RKO (cell line): ENCODE results near the gene PUM1.

Source experiments
- DNase-seq: peaks from one replicate; pipeline ENCODE4 v3.0.0-alpha.2; 2016; ENCODE audit warnings: low spot score

PUM1 gene

GRCh38 chr1:30892671-30893073, 172.8 kb downstream of the PUM1 start:
- no peak for DNase-seq

- no peak for DNase-seq
These were observed 174.3 kb downstream of the PUM1 start for GRCh38 chr1:30891227-30891552.

- no peak for DNase-seq
These were observed 174.9 kb downstream of the PUM1 start for GRCh38 chr1:30890502-30891226.

- no peak for DNase-seq
These were observed 176.0 kb downstream of the PUM1 start for GRCh38 chr1:30889511-30889910.

GRCh38 chr1:30888975-30889374, 176.5 kb downstream of the PUM1 start:
- no peak for DNase-seq

GRCh38 chr1:30888391-30888790, 177.1 kb downstream of the PUM1 start:
- no peak for DNase-seq

GRCh38 chr1:30887485-30888315, 177.8 kb downstream of the PUM1 start:
- DNase-seq, result no peak

GRCh38 chr1:30886710-30887428, 178.6 kb downstream of the PUM1 start:
- DNase-seq, result no peak

- DNase-seq, result no peak
These were observed 179.7 kb downstream of the PUM1 start for GRCh38 chr1:30885570-30886522.

- no peak for DNase-seq
These were observed 180.8 kb downstream of the PUM1 start for GRCh38 chr1:30884723-30885122.

- DNase-seq, result no peak
These were observed 181.9 kb downstream of the PUM1 start for GRCh38 chr1:30883389-30884172.

GRCh38 chr1:30882678-30883388, 182.7 kb downstream of the PUM1 start:
- DNase-seq, result no peak
